NCI-H128 (cell line): ENCODE results near the gene FGFRL1.
"Not testable (repeated sequence)": the region's sequence is repeated elsewhere in the genome, so short reads cannot be mapped to it uniquely, and the experiment has no call there.

ENCODE experiments used
- DNase-seq: peaks from one replicate; lab custom pipeline; 2025; ENCODE audit not compliant: unreplicated experiment; lab: John Stamatoyannopoulos, UW

The FGFRL1 gene

GRCh38 chr4:991451-992296 lies 19.8 kb upstream of the FGFRL1 start:
- no peak for DNase-seq

- DNase-seq: no peak
Measured at GRCh38 chr4:992297-993110, 18.9 kb upstream of the FGFRL1 start.

GRCh38 chr4:993111-994029 lies 18.1 kb upstream of the FGFRL1 start, which contains the start of gene SLC26A1:
TSS of gene SLC26A1 (minus strand) at chr4:993404. CDS start at chr4:991703, 1,701 bp downstream.
- no peak for DNase-seq

GRCh38 chr4:995311-996026 lies 16.0 kb upstream of the FGFRL1 start:
- no peak for DNase-seq

- DNase-seq: no peak
Measured at GRCh38 chr4:996030-996996, 15.1 kb upstream of the FGFRL1 start.

GRCh38 chr4:996997-997374 lies 14.4 kb upstream of the FGFRL1 start:
- no peak for DNase-seq

- DNase-seq: no peak
Measured at GRCh38 chr4:997375-998071, 13.9 kb upstream of the FGFRL1 start.

GRCh38 chr4:998096-998691 lies 13.2 kb upstream of the FGFRL1 start:
- no peak for DNase-seq

GRCh38 chr4:999240-999863 lies 12.1 kb upstream of the FGFRL1 start:
- not testable (repeated sequence) for DNase-seq

- no peak for DNase-seq
Measured at GRCh38 chr4:999882-1000425, 11.5 kb upstream of the FGFRL1 start.

GRCh38 chr4:1000686-1001260 lies 10.7 kb upstream of the FGFRL1 start:
- no peak for DNase-seq

- DNase-seq: no peak
Measured at GRCh38 chr4:1001561-1002130, 9.8 kb upstream of the FGFRL1 start.

- no peak for DNase-seq
Measured at GRCh38 chr4:1002131-1002630, 9.2 kb upstream of the FGFRL1 start.

- no peak for DNase-seq
Measured at GRCh38 chr4:1002631-1003251, 8.7 kb upstream of the FGFRL1 start.

- no peak for DNase-seq
Measured at GRCh38 chr4:1003271-1004070, 8.0 kb upstream of the FGFRL1 start.
